Astrocyte of the spinal cord (primary cell): ENCODE measurements around the gene ZNRF3.
"Not testable (repeated sequence)": the region's sequence is repeated elsewhere in the genome, so short reads cannot be mapped to it uniquely, and the experiment has no call there.

ENCODE experiments used
- DNase-seq: peaks from one replicate; pipeline ENCODE4 v3.0.0; 2011; ENCODE audit warnings: low read depth, low spot score
- H3K4me3 ChIP-seq: 2 replicates; pipeline ENCODE4 v1.5.1; 2011; ENCODE audit warnings: low read depth, mild to moderate bottlenecking, low read length, moderate library complexity
- CTCF ChIP-seq: IDR thresholded peaks from 2 replicates; pipeline ENCODE4 v1.5.1; 2012; ENCODE audit warnings: low read depth, mild to moderate bottlenecking, low read length, inconsistent platforms
- in situ Hi-C: cut with HindIII; loops from 2 replicates; pipeline ENCODE4 v1.10.0; 2017; ENCODE audit warnings: low sequenced_read_pairs

ZNRF3 gene

GRCh38 chr22:29030618-29031226 lies 147.3 kb downstream of the ZNRF3 start:
- no peak for TF ChIP-seq CTCF
- peak; percentile 96 for DNase-seq
- in situ Hi-C loops, result no loop called here
- peak overlapping the region; percentile 39 for H3K4me3 ChIP-seq

GRCh38 chr22:29031227-29032011 lies 148.0 kb downstream of the ZNRF3 start:
- H3K4me3 ChIP-seq, result peak overlapping the region; percentile 39
- peak; percentile 9 for TF ChIP-seq CTCF
- DNase-seq, result peak; percentile 99
- in situ Hi-C loops, result no loop called here

GRCh38 chr22:29032014-29032475 lies 148.7 kb downstream of the ZNRF3 start:
- H3K4me3 ChIP-seq, result peak overlapping the region; percentile 39
- in situ Hi-C loops, result no loop called here
- peak; percentile 2 for TF ChIP-seq CTCF
- no peak for DNase-seq

GRCh38 chr22:29032584-29032983 lies 149.2 kb downstream of the ZNRF3 start:
- in situ Hi-C loops, result no loop called here
- no peak for TF ChIP-seq CTCF
- peak; percentile 5 for DNase-seq
- H3K4me3 ChIP-seq, result no peak overlapping the region

- DNase-seq, result peak; percentile 19
- H3K4me3 ChIP-seq, result no peak overlapping the region
- in situ Hi-C loops, result no loop called here
- no peak for TF ChIP-seq CTCF
Measured at GRCh38 chr22:29037340-29037932, 154.1 kb downstream of the ZNRF3 start.

GRCh38 chr22:29039148-29039547 lies 155.8 kb downstream of the ZNRF3 start:
- no peak for TF ChIP-seq CTCF

GRCh38 chr22:29039684-29040083 lies 156.3 kb downstream of the ZNRF3 start:
- DNase-seq, in situ Hi-C loops, H3K4me3 ChIP-seq: not testable (repeated sequence)

More at GRCh38 chr22:29039148-29039547, 155.8 kb downstream of the ZNRF3 start:
- no peak for DNase-seq
- in situ Hi-C loops, result no loop called here
- H3K4me3 ChIP-seq, result no peak overlapping the region
